GM23338 (cell line): ENCODE data around the gene LETMD1.

ENCODE experiments used
- CREB1 ChIP-seq: fragments of 250-450 bp; sonication (Bioruptor Pico); IDR thresholded peaks from 2 replicates; pipeline ENCODE4 v1.5.0; 2020; ENCODE audit warnings: low read depth, mild to moderate bottlenecking, moderate library complexity
- EZH2 ChIP-seq: fragments of 200-600 bp; sonication (generic); IDR thresholded peaks from one replicate; pipeline ENCODE4 v1.8.0; 2017; ENCODE audit warnings: antibody characterized with exemption, mild to moderate bottlenecking, low read depth; ENCODE audit not compliant: unreplicated experiment
- EZH2phosphoT487 ChIP-seq: fragments of 200-600 bp; sonication (generic); IDR thresholded peaks from one replicate; pipeline ENCODE4 v1.8.1; 2018; ENCODE audit warnings: antibody characterized with exemption; ENCODE audit not compliant: unreplicated experiment
- JUNB ChIP-seq: IDR thresholded peaks from one replicate; pipeline ENCODE4 v1.6.1; 2016; ENCODE audit warnings: antibody characterized with exemption; ENCODE audit not compliant: unreplicated experiment
- NANOG ChIP-seq: IDR thresholded peaks from 2 replicates; pipeline ENCODE4 v1.6.1; 2016; ENCODE audit warnings: antibody characterized with exemption, borderline replicate concordance
- POLR2AphosphoS5 ChIP-seq: IDR thresholded peaks from 2 replicates; pipeline ENCODE4 v1.6.1; 2016; ENCODE audit warnings: antibody characterized with exemption, low read depth
- REST ChIP-seq: IDR thresholded peaks from one replicate; pipeline ENCODE4 v1.6.1; 2018; ENCODE audit warnings: antibody characterized with exemption; ENCODE audit not compliant: unreplicated experiment
- ZNF114 ChIP-seq: fragments of 250-450 bp; sonication (Bioruptor Pico); IDR thresholded peaks from 2 replicates; pipeline ENCODE4 v1.5.0; 2020; ENCODE audit warnings: mild to moderate bottlenecking, moderate library complexity
- ZNF331 ChIP-seq: fragments of 250-450 bp; sonication (Bioruptor Pico); IDR thresholded peaks from 2 replicates; pipeline ENCODE4 v1.5.0; 2020; ENCODE audit warnings: low read depth, mild to moderate bottlenecking, moderate library complexity
- TF ChIP-seq, protein P1 (sequence below), 2 experiments: fragments of 200-600 bp in 1 of 2; sonication (generic) in 1 of 2; conservative IDR thresholded peaks; 2 replicates each; pipeline versions ENCODE4 v1.5.1 to v1.6.1; 2016 to 2017; ENCODE audit warnings: antibody characterized with exemption in 2 of 2, low read depth in 2 of 2, mild to moderate bottlenecking in 2 of 2, moderate library complexity in 1 of 2
- TF ChIP-seq, protein P2 (sequence below): IDR thresholded peaks from 2 replicates; pipeline ENCODE4 v1.6.1; 2016; ENCODE audit warnings: antibody characterized with exemption

- TF ChIP-seq, protein P1, sequence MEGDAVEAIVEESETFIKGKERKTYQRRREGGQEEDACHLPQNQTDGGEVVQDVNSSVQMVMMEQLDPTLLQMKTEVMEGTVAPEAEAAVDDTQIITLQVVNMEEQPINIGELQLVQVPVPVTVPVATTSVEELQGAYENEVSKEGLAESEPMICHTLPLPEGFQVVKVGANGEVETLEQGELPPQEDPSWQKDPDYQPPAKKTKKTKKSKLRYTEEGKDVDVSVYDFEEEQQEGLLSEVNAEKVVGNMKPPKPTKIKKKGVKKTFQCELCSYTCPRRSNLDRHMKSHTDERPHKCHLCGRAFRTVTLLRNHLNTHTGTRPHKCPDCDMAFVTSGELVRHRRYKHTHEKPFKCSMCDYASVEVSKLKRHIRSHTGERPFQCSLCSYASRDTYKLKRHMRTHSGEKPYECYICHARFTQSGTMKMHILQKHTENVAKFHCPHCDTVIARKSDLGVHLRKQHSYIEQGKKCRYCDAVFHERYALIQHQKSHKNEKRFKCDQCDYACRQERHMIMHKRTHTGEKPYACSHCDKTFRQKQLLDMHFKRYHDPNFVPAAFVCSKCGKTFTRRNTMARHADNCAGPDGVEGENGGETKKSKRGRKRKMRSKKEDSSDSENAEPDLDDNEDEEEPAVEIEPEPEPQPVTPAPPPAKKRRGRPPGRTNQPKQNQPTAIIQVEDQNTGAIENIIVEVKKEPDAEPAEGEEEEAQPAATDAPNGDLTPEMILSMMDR (conservative IDR thresholded peaks at IDR 0.05; ENCODE audit: low read depth in 2 of 2) = no peak
- TF ChIP-seq EZH2 (no peak), EZH2phosphoT487 (no peak), NANOG (no peak), POLR2AphosphoS5 (no peak), JUNB (no peak), ZNF331 (CRISPR knock-in tag) (no peak), CREB1 (no peak), REST (no peak), ZNF114 (CRISPR knock-in tag) (no peak)
- TF ChIP-seq, protein P2, sequence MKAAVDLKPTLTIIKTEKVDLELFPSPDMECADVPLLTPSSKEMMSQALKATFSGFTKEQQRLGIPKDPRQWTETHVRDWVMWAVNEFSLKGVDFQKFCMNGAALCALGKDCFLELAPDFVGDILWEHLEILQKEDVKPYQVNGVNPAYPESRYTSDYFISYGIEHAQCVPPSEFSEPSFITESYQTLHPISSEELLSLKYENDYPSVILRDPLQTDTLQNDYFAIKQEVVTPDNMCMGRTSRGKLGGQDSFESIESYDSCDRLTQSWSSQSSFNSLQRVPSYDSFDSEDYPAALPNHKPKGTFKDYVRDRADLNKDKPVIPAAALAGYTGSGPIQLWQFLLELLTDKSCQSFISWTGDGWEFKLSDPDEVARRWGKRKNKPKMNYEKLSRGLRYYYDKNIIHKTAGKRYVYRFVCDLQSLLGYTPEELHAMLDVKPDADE = no peak
Measured at GRCh38 chr12:51005030-51005429, 43.1 kb upstream of the LETMD1 start.
